NCI-H187 treated with DMSO at 0.1 percent for 48 hours (cell line): ENCODE measurements around the gene CSH2.

Experiments used
- DNase-seq: peaks from one replicate; lab custom pipeline; 2025; lab: John Stamatoyannopoulos, UW

CSH2 gene

GRCh38 chr17:63834431-63835166 is 38.9 kb downstream of the CSH2 start:
- DNase-seq, result no peak

- no peak for DNase-seq
Observed at GRCh38 chr17:63833741-63834373, 39.6 kb downstream of the CSH2 start.

DNA sequence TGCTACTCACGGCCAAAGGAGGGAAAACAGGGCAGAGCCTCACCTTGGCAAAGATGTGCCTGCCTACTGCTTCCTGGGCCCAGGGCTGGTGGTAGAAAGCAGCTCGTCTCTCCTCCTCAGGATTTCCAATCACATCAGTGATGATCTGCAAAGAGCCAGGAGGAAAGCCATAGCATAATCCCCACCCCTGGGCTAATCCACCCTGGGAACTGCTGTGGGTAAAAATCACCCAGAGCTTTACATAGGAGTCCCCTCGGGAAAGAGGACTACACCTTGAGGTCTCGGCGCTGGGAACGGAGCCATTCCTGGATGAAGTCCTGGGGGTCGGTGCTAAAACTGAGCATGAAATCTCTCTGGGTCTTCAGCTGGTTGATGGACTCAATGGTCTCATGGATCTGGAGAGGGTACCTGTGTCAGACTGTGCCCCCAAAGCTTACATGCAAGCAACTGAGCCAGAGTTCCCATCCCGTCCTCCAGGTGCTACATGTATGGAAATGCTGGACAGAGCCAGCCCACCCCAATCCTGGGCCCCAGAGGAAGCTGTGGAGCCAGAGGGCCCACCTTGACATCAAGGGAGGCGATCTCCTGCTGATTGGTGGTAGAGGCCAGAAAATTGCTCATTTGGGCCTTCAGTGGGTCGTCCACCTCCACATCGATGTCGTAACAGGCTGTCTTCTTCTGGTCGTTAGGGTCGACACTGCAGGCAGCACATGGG is 40.3 kb downstream of the CSH2 start:
- no peak for DNase-seq

DNA sequence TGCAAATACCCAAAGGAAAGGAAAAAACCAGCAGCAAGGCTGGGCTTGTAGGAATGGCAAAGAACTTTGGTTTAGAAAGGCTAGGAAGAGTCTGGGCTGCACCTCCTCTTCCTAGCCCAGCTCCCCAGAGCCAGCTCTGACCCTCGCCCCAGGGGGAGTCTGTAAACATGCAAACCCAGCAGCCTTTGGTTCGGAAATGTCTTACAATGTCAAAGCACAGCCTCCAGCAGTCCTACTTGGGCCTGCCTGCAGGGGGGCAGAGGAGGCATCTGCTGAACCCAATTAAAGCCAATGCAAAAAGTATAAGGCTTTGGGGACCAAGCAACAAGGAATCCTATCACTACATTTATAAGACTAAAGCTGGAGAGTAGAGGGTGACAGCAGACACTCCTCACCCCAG is 41.0 kb downstream of the CSH2 start:
- no peak for DNase-seq

DNA sequence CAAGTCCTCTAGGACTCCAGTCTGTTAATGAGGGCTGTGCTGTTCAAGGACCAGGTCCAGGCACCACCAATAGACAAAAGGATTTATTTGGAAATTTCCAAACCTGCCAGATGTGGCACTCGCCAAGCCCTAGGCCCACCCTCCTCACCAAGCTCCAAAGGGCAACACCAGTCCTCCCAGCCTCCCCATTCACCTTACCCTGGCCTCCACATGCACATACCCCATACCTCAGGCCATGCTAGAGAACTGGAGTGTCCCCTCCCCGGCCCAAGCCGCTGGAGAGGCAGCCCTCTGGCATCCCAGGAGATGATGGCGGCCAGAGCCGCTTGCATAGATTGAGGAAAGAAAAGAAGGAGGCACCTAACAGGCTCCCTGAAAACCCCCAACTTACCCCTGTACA is 41.5 kb downstream of the CSH2 start:
- no peak for DNase-seq

- no peak for DNase-seq
Observed at GRCh38 chr17:63831505-63831904, 42.0 kb downstream of the CSH2 start.

DNA sequence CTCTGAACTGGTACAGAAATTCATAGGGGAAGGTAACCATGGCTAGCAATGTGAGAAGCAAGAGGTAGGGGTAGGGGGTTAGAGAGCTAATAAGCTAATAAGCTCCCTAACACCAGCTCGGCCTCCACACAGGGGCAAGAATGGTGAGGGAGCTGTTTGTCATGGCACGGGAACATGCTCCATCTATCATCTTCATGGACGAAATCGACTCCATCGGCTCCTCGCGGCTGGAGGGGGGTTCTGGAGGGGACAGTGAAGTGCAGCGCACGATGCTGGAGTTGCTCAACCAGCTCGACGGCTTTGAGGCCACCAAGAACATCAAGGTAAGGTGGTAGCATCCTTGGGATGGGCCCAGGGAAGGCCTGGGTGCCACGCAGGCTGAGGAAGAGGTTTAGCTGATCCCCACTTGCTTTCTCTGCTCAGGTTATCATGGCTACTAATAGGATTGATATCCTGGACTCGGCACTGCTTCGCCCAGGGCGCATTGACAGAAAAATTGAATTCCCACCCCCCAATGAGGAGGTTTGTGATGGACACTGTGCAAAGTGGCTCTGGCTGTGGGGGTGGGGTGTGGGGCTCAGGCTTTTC is 42.5 kb downstream of the CSH2 start:
- no peak for DNase-seq

GRCh38 chr17:63830278-63830677 is 43.2 kb downstream of the CSH2 start:
- no peak for DNase-seq

- no peak for DNase-seq
Observed at GRCh38 chr17:63828936-63829335, 44.5 kb downstream of the CSH2 start.

GRCh38 chr17:63827801-63828221 is 45.7 kb downstream of the CSH2 start:
- no peak for DNase-seq

DNA sequence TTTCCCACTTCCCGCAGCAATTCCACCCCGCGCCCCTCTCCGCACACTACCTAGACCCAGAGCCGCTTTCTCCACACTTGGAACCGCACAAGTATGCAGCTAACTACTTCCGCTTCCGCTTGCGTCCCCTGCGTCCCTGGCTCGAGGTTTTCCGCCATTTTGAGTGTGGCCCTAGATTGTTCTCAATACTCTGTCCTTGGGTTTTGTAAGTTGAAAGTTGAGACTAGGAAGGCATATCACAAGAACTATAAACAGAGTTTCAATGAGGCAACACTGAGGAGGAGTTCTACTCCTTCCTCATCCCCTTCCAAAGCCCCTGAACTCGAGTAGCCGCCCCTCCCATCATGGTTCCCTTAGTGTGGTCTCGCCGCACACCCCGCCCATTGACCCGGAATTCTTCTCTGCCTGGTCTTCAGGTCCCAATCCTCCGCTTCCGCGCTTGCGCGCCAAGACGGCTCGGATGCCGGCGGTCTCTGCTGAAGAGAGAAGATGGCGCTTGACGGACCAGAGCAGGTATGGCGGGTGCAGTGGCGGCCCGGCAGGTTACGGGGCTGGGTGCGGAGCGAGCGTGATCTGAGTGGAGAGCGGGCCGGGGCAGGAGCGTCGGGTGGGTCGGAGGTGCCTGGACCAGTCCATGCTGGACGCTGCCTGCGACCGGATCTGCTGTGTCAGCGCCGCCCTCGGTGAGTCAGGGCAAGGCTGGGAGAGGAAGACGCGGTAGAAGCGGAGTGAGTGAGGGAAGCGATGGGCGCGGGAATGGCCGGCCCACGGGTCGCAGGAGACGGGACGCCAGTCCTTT is 46.3 kb downstream of the CSH2 start, which contains the start of the genes FTSJ3 and PSMC5:
FTSJ3 (minus strand) TSS at position 662 of the 799 bp plus-strand sequence. CDS start 761 bp downstream, outside the sequence.
PSMC5 (plus strand) TSS at position 430 of the 799 bp plus-strand sequence; CDS start at position 490, 60 bp downstream.
- DNase-seq, result peak; percentile 89

DNA sequence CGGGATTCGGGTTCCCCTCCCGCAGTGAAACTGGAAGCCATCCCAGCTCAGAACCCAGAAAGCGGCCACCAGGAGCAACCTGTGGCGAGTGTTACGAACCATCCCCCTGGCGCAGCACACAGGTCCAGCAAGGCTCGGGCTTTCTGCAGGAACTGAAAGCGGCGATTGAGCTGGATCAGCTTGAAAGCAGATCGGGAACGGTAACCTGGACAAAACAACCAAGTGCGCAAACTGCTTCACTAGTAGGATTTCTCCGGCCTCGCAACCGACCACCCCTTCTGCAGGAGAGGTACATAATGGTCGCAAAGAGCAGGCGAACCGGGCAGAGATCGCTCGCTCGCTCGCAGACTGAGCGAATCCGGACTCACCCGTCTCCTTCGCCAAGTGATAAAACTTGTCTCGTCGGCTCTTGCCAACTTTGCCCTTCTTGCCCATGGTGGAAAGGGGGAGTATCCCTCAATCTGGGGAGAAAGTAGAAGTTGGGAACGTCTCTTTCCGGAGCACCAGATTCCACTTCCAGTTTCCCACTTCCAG is 46.9 kb downstream of the CSH2 start:
- DNase-seq, result no peak

DNA sequence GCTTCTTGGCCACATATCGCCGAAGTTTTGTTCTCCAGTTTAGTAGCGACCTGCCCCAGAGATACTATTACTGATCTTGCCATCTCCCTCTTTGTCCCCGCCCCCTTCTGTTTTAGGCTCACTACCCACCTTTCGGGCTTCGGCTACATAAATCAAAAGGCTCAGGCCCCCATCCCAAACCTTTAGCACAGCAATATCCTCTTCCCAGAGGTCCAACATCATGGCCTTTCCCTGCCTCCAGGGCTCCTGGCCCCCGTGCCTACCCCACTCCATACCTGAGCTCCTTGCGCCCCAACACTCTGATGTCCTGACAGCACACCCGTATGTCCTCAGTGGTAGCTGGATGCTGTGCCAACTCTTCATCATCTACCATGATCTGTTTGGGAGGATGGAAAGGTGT is 49.1 kb downstream of the CSH2 start:
- no peak for DNase-seq

GRCh38 chr17:63823659-63824331 is 49.7 kb downstream of the CSH2 start:
- no peak for DNase-seq

DNA sequence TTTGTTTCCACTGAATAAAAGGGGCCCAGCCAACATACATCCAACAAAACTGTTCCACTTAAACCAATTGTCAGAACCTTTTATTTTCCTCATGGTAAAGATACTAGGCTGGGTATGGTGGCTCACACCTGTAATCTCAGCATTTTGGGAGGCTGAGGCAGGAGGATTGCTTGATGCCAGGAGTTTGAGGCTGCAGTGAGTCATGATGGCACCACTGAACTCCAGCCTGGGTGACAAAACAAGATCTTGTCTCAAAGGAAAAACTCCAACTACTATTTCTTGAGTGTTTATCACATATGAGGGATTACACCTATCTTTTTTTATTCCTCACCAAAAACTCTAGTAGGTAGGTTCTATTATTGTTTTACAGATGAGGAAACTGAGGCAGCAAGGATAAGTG is 50.9 kb downstream of the CSH2 start:
- DNase-seq, result no peak
